Neural cell (in vitro differentiated cells): ENCODE results near the gene CDCA3. TPM values are rescaled to one million over a fixed set of nuclear protein-coding genes. Genes with fewer than 3 reads are reported as not detected.

ENCODE experiments used
- H2AFZ ChIP-seq: fragments of 200-600, 300-800 bp; sonication (generic), shearing (Covaris generic); 2 replicates; pipeline ENCODE4 v1.6.0; 2014; ENCODE audit warnings: low read depth, mild to moderate bottlenecking, antibody characterized with exemption, low read length, moderate library complexity
- H3F3A ChIP-seq: fragments of 200-600 bp; shearing (Covaris generic); 2 replicates; pipeline ENCODE4 v1.6.1; 2016; ENCODE audit warnings: mild to moderate bottlenecking, moderate library complexity, mixed read lengths, antibody characterized with exemption, low read length; ENCODE audit not compliant: insufficient read depth, poor library complexity, severe bottlenecking
- H3K27ac ChIP-seq: fragments of 200-600, 300-800 bp; sonication (generic), shearing (Covaris generic); 2 replicates; pipeline ENCODE4 v1.5.1; 2014; ENCODE audit warnings: mild to moderate bottlenecking, low read length, moderate library complexity
- H3K27me3 ChIP-seq: fragments of 300-800, 200-600 bp; sonication (generic), shearing (Covaris generic); 2 replicates; pipeline ENCODE4 v1.6.0; 2014; ENCODE audit warnings: mild to moderate bottlenecking, low read depth, low read length, moderate library complexity; ENCODE audit not compliant: insufficient read depth
- H3K36me3 ChIP-seq: fragments of 300-800, 200-600 bp; sonication (generic), shearing (Covaris generic); 2 replicates; pipeline ENCODE4 v1.5.1; 2014; ENCODE audit warnings: mild to moderate bottlenecking, antibody characterized with exemption, low read length, moderate library complexity; ENCODE audit not compliant: insufficient read depth
- H3K4me2 ChIP-seq: fragments of 300-800, 200-600 bp; sonication (generic), shearing (Covaris generic); 2 replicates; pipeline ENCODE4 v1.6.0; 2014; ENCODE audit warnings: mild to moderate bottlenecking, low read length
- H3K4me3 ChIP-seq: fragments of 300-800, 200-600 bp; sonication (generic), shearing (Covaris generic); 2 replicates; pipeline ENCODE4 v1.5.1; 2014; ENCODE audit warnings: mild to moderate bottlenecking, low read length, moderate library complexity
- H3K79me2 ChIP-seq: fragments of 200-600 bp; shearing (Covaris generic); replicated peaks from 2 replicates; pipeline ENCODE4 v1.6.0; 2014; ENCODE audit warnings: mild to moderate bottlenecking, low read length, moderate library complexity; ENCODE audit not compliant: insufficient read depth
- H3K9ac ChIP-seq: fragments of 300-800, 200-600 bp; sonication (generic), shearing (Covaris generic); 2 replicates; pipeline ENCODE4 v1.6.1; 2016; ENCODE audit warnings: mild to moderate bottlenecking, low read length, mixed read lengths
- H3K9me2 ChIP-seq: fragments of 200-600 bp; shearing (Covaris generic); 2 replicates; pipeline ENCODE4 v1.6.1; 2016; ENCODE audit warnings: mild to moderate bottlenecking, low read length, mixed read lengths; ENCODE audit not compliant: insufficient read depth
- H3K9me3 ChIP-seq: fragments of 200-600, 300-800 bp; sonication (generic), shearing (Covaris generic); 2 replicates; pipeline ENCODE4 v1.6.1; 2016; ENCODE audit warnings: mild to moderate bottlenecking, mixed run types, low read length, moderate library complexity, mixed read lengths
- H4K20me1 ChIP-seq: fragments of 200-600 bp; shearing (Covaris generic); 2 replicates; pipeline ENCODE4 v1.6.1; 2016; ENCODE audit warnings: mild to moderate bottlenecking, mixed run types; ENCODE audit not compliant: insufficient read depth
- EP300 ChIP-seq: fragments of 450-650 bp; conservative IDR thresholded peaks from 2 replicates; pipeline ENCODE4 v1.6.1; 2014; ENCODE audit warnings: antibody characterized with exemption, mild to moderate bottlenecking, moderate library complexity; ENCODE audit not compliant: poor library complexity, severe bottlenecking
- EZH2 ChIP-seq: fragments of 200-600, 300-800 bp; shearing (Covaris generic), sonication (generic); IDR thresholded peaks from 2 replicates; pipeline ENCODE4 v1.6.1; 2014; ENCODE audit warnings: antibody characterized with exemption, low read length, borderline replicate concordance, mild to moderate bottlenecking; ENCODE audit not compliant: insufficient read depth, poor library complexity, severe bottlenecking
- MXI1 ChIP-seq: fragments of 450-650 bp; conservative IDR thresholded peaks from 2 replicates; pipeline ENCODE4 v1.6.1; 2014; ENCODE audit warnings: antibody characterized with exemption, mild to moderate bottlenecking; ENCODE audit not compliant: poor library complexity, severe bottlenecking
- POLR2AphosphoS5 ChIP-seq: IDR thresholded peaks from 2 replicates; pipeline ENCODE4 v1.6.1; 2012
- RAD21 ChIP-seq: fragments of 450-650 bp; conservative IDR thresholded peaks from 2 replicates; pipeline ENCODE4 v1.6.1; 2014; ENCODE audit warnings: antibody characterized with exemption, mild to moderate bottlenecking, moderate library complexity
- SMC3 ChIP-seq: fragments of 450-650 bp; conservative IDR thresholded peaks from 2 replicates; pipeline ENCODE4 v1.6.1; 2014; ENCODE audit warnings: antibody characterized with exemption, mild to moderate bottlenecking, moderate library complexity; ENCODE audit not compliant: poor library complexity
- TAF1 ChIP-seq: IDR thresholded peaks from 2 replicates; pipeline ENCODE4 v1.6.1; 2012; ENCODE audit warnings: low read depth
- polyA plus RNA-seq: library from polyadenylated mRNA; depleted of rRNA; stranded (reverse); fragments of >200 nt; gene quantifications from 2 replicates; pipeline ENCODE4 v1.2.3, GENCODE V29; 2014
- TF ChIP-seq, protein P1 (sequence below): IDR thresholded peaks from 2 replicates; pipeline ENCODE4 v1.6.1; 2012; ENCODE audit warnings: borderline replicate concordance
- TF ChIP-seq, protein P2 (sequence below): fragments of 450-650 bp; IDR thresholded peaks from 2 replicates; pipeline ENCODE4 v1.5.1; 2014; ENCODE audit warnings: antibody characterized with exemption, mild to moderate bottlenecking, moderate library complexity; ENCODE audit not compliant: poor library complexity, severe bottlenecking

The CDCA3 gene
- polyA plus RNA-seq, 1 donor from 2014 or later: 7.3 TPM

DNA sequence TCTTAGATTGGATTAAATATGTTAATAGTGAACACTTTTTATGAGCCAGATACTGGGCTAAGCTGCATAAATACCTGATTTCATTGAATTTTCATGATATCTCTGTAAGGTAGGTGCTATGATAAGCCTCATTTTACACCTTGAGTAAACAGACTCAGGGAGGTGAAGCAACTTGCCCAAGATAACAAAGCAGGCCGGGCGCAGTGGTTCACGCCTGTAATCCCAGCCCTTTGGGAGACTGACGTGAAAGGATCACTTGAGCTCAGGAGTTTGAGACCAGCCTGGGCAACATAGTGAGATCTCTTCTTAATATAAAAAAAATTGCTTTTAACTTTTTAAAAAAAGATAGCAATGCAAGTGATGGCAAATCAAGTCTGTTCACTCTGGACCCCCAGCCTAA lies 9.0 kb downstream of the CDCA3 start:
- H3K27ac ChIP-seq: no peak overlapping the region
- H2AFZ ChIP-seq: no peak overlapping the region
- H3F3A ChIP-seq: no peaks in the 10 kb centered on the region
- no peaks in the 10 kb centered on the region for H3K9me3 ChIP-seq
- H3K4me3 ChIP-seq: no peak overlapping the region
- H3K27me3 ChIP-seq: no peaks in the 10 kb centered on the region
- no peak overlapping the region for H3K9ac ChIP-seq
- H3K79me2 ChIP-seq: no peaks in the 10 kb centered on the region
- H3K4me2 ChIP-seq: no peak overlapping the region
- TF ChIP-seq MXI1: no peak
- TF ChIP-seq, protein P1, sequence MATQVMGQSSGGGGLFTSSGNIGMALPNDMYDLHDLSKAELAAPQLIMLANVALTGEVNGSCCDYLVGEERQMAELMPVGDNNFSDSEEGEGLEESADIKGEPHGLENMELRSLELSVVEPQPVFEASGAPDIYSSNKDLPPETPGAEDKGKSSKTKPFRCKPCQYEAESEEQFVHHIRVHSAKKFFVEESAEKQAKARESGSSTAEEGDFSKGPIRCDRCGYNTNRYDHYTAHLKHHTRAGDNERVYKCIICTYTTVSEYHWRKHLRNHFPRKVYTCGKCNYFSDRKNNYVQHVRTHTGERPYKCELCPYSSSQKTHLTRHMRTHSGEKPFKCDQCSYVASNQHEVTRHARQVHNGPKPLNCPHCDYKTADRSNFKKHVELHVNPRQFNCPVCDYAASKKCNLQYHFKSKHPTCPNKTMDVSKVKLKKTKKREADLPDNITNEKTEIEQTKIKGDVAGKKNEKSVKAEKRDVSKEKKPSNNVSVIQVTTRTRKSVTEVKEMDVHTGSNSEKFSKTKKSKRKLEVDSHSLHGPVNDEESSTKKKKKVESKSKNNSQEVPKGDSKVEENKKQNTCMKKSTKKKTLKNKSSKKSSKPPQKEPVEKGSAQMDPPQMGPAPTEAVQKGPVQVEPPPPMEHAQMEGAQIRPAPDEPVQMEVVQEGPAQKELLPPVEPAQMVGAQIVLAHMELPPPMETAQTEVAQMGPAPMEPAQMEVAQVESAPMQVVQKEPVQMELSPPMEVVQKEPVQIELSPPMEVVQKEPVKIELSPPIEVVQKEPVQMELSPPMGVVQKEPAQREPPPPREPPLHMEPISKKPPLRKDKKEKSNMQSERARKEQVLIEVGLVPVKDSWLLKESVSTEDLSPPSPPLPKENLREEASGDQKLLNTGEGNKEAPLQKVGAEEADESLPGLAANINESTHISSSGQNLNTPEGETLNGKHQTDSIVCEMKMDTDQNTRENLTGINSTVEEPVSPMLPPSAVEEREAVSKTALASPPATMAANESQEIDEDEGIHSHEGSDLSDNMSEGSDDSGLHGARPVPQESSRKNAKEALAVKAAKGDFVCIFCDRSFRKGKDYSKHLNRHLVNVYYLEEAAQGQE: no peak
- TF ChIP-seq POLR2AphosphoS5: no peak
- TF ChIP-seq RAD21: no peak
- TF ChIP-seq SMC3: no peak
- TF ChIP-seq TAF1: no peak
- TF ChIP-seq, protein P2, sequence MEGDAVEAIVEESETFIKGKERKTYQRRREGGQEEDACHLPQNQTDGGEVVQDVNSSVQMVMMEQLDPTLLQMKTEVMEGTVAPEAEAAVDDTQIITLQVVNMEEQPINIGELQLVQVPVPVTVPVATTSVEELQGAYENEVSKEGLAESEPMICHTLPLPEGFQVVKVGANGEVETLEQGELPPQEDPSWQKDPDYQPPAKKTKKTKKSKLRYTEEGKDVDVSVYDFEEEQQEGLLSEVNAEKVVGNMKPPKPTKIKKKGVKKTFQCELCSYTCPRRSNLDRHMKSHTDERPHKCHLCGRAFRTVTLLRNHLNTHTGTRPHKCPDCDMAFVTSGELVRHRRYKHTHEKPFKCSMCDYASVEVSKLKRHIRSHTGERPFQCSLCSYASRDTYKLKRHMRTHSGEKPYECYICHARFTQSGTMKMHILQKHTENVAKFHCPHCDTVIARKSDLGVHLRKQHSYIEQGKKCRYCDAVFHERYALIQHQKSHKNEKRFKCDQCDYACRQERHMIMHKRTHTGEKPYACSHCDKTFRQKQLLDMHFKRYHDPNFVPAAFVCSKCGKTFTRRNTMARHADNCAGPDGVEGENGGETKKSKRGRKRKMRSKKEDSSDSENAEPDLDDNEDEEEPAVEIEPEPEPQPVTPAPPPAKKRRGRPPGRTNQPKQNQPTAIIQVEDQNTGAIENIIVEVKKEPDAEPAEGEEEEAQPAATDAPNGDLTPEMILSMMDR: no peak
- no peak for TF ChIP-seq EZH2
- TF ChIP-seq EP300: no peak
- H3K9me2 ChIP-seq: no peaks in the 10 kb centered on the region
- H3K36me3 ChIP-seq: no peaks in the 10 kb centered on the region
- no peaks in the 10 kb centered on the region for H4K20me1 ChIP-seq

DNA sequence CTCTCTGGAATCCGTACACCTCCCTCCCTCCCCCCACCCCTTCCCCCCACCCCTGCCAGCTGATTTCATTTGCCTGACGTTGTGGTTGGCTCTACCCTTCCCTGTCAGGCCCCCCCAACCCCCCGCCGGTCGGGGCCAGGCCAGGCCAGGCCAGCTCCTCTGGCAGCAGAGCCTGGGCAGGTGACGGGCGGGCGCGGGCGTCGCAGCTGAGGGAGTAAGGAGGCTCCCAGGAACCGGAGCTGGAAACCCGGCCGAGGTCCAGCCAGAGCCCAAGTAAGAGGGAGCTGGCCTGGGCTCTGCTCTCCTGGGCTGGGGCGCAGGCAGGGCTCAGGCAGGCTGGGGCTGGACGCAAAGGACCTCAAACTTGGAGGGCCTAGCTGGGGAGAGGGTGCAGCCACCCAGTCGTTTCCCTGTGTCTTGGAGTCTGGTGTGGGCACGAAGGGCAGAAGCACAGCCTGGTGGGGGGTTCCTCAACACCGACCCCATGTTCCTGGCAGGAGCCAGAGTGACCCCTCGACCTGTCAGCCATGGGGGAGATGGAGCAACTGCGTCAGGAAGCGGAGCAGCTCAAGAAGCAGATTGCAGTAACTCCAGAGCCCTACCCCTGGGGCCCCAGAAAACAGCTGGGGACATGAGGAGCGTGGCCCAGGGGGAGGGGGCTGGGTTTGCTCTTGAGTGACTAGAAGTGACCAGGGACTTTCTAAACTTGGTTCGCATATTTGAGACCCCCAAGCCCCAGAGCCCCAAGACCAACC lies 10.1 kb downstream of the CDCA3 start, which contains the start of gene GNB3:
Gene GNB3 (plus strand): TSS at position 165 of the 755 bp plus-strand sequence. CDS start 363 bp downstream, at position 528.
- Histone ChIP-seq H3K4me2 (no peak within 1 kb of the TSS), H3K9me2 (no peaks in the 10 kb centered on the region), H3K9me3 (no peaks in the 10 kb centered on the region), H3K79me2 (no peaks in the 10 kb centered on the region), H3K27ac (no peak within 1 kb of the TSS), H3K27me3 (no peaks in the 10 kb centered on the region), H2AFZ (no peak within 1 kb of the TSS), H3F3A (no peaks in the 10 kb centered on the region), H4K20me1 (no peaks in the 10 kb centered on the region), H3K36me3 (no peaks in the 10 kb centered on the region), H3K4me3 (no peak within 1 kb of the TSS), H3K9ac (no peak within 1 kb of the TSS)
- TF ChIP-seq, protein P1: no peak
- TF ChIP-seq POLR2AphosphoS5 (no peak), MXI1 (no peak), EZH2 (no peak), EP300 (no peak), RAD21 (no peak), TAF1 (no peak)
- TF ChIP-seq, protein P2: no peak
